ENCODE data around the gene ZNF827.

The ZNF827 gene, protein sequence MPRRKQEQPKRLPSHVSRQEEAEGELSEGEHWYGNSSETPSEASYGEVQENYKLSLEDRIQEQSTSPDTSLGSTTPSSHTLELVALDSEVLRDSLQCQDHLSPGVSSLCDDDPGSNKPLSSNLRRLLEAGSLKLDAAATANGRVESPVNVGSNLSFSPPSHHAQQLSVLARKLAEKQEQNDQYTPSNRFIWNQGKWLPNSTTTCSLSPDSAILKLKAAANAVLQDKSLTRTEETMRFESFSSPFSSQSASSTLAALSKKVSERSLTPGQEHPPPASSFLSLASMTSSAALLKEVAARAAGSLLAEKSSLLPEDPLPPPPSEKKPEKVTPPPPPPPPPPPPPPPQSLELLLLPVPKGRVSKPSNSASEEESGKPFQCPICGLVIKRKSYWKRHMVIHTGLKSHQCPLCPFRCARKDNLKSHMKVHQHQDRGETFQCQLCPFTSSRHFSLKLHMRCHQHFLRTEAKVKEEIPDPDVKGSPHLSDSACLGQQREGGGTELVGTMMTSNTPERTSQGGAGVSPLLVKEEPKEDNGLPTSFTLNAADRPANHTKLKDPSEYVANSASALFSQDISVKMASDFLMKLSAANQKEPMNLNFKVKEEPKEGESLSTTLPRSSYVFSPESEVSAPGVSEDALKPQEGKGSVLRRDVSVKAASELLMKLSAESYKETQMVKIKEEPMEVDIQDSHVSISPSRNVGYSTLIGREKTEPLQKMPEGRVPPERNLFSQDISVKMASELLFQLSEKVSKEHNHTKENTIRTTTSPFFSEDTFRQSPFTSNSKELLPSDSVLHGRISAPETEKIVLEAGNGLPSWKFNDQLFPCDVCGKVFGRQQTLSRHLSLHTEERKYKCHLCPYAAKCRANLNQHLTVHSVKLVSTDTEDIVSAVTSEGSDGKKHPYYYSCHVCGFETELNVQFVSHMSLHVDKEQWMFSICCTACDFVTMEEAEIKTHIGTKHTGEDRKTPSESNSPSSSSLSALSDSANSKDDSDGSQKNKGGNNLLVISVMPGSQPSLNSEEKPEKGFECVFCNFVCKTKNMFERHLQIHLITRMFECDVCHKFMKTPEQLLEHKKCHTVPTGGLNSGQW

DNA sequence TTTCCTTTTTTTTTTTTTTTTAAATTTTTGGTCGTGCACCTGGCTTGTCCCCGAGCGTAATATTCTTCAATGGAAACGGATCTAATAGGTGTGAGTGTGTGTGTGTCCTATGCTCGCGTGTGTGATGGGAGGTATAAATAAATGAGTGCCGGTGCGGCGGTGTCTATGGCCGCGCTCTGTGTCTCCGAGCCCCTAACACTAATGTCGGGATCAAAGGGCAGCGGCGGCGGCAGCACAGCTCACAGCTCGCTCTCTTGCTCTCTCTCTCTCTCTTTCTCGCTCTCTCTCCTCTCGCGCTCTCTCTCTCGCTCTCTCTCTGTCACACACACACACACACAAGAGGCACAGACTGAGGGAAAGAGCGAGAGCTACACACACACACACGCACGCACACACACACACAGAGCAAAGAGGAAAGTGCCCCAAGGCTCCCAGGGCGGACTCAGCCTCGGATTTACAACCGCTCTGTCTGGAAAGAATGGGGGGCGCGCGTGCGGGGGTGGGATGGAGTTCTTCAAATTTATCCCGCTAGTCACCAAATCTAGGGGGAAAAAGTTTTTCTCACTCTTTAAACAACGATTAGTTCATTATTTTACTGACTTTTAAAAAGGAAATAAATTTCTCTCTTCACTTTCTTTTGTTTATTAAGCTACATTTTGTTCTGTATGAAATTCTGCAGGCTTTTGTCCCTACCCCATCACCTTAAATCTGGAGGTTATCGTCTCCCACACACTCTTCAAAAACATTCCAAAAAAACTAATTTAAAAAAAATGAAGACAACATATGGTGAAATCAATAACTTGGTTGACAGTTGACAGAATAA lies at the start of gene ZNF827:
TSS of gene ZNF827 (minus strand) at position 206 of the 823 bp plus-strand sequence. CDS start 416 bp downstream, outside the sequence.
- DNase-seq = peak; percentile 83

DNA sequence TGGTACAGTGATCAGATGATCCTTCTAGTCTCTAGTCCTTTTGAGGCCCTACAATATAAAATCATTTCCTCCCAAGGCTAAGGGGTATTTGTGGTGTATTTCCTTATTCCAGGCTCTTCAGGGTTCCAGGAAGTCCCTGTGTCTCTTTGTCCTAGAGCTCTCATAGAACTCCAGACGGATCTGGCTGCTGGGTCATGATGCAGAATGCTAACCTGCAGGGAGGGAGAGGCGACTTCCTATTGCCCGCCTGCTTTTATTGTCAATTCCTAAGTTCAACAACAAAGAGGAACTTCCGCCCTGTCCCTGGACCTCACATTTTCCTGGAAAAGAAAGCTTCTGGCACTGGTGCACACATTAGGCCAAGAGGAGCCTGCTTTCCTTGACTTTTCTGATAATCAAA lies 45.9 kb upstream of the ZNF827 start:
- peak; percentile 18 for DNase-seq

DNA sequence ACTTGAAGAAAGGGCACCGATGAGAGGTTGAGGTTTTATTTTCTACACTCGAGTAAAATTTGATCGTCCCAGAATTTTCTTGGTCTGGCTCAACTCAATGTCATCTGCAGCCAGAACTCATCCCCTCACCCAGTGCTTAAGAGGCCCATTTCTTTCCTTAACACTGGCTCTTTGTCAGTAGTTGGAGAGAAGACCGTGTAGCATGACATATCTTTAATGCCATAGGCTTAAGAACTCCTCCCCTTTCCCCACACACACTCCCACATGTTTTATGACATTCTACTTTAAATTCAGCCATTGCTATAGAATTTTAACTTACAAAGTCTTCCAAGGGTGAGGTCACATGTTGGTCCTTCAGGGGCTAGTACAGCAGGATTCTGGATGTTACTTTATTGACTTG lies 44.2 kb upstream of the ZNF827 start:
- DNase-seq = no peak

DNA sequence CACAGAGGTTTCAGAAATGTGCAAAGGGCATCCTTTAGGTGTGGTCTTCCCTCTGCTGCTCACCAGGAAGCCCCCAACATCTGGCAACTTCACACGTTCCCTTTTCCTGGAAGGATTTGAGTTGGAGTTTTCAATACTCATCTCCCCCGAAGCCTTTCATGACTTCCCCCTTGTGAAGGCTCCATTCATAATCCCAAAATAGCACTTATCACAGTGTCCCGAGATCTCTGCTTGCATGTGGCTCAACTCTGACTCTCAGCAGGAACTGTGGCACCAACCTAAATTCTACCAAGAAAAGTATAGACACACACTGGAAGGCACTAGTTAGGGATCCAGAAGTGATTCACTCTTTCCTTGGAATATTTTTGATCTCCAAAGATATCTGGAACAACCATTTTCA lies 40.5 kb upstream of the ZNF827 start:
- DNase-seq = no peak

DNA sequence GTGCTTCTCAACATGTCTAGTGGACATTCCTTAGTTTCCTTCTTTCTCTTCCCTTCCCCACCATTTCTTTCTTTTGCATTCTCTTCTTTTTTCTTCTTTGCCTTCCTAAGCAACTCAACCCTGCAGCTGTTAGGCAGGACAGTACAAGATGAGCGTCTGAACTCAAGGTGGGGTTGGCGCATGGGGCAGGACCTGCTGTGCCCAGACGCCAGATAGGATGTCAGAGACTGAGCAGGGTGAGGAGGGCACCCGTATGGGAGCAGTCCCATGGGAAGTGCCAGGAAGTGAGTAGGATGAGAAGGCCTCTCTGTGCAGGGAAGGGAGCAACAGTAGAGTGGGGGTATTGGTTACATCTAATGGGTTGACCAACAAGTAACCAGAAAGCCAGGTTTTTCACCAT lies 38.1 kb upstream of the ZNF827 start:
- no peak for DNase-seq

DNA sequence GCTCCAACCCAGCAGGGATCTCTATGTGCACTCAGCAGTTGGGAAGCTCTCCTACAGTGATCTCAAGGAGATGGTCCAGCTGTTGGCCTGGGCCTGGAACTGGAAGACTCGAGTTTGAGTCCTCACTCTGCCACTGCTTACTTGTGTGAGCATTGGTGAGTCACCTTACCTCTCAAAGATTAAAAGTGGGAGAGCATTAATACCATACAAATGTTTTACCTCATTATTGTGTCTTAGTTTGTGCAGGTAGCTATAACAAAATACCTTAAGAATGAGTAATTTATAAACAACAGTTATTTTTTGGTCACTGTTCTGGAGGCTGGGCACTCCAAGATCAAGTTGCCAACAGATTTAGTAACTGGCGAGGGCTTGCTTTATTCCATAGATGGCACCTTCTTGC lies 21.4 kb upstream of the ZNF827 start:
- DNase-seq = no peak

DNA sequence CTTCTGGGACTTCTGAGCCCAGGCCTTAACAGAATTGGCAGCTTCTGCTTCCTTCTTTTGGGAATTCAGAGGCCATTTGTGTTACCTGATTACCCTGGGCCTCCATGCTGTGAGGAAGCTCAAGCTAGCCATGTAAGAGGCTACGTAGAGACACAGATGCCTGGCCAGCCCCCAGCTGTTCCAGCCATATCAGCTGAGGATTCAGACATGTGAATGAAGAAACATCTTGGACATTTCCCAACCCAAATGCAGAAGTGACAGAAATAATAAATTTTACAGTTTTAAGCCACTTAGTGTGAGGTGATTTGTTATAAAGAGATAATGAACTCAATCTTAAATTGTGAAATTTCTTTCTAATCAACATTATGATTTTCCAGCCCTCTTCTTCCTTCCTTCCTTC lies 18.7 kb upstream of the ZNF827 start:
- no peak for DNase-seq

DNA sequence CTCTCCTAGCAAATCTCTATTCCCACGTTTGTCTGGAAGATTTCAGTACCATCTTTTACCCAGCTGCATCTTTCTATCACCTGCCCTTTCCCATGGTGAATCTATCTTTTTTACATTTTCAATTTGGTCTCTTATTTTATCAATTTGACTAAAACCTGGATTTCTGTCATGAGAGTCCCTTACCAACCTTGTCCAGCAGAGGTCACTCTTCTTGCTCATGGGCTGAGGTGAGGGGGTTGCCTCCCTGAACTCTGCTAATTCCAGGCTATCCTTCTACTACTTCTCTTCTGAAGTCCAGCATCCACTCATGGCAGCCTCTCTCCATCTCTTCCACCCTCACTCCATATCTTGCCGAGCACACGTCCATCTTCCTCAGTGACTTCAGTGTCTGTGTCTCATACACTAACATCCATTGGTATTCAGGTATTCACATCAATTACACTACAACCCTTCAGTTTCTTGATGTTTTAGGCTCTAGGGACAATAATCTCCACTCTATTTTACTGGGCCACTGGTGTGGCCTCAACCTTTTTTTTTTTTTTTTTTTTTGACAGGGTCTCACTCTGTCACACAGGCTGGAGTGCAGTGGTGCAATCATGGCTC lies 17.8 kb upstream of the ZNF827 start:
- DNase-seq = no peak

DNA sequence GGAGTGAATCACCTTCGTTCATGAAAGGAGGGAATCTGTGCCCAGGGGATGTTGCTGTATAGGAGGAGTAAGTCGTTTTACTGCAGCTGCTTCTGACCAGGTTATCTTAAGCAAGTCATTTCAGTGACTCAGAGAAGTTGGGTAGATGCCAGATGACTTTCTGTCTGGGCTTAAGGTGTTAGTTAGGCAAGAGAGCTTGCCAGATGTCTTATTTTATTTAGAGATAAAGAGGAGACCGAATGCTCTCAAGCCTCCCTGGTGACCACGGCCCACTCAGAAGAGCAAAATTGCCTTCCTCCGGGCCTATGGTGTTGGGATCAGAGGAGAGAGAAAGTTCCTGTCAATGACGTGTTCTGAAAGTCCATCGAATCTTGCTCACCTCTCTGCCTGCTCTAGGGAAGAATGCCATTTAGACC lies 16.3 kb upstream of the ZNF827 start:
- no peak for DNase-seq

DNA sequence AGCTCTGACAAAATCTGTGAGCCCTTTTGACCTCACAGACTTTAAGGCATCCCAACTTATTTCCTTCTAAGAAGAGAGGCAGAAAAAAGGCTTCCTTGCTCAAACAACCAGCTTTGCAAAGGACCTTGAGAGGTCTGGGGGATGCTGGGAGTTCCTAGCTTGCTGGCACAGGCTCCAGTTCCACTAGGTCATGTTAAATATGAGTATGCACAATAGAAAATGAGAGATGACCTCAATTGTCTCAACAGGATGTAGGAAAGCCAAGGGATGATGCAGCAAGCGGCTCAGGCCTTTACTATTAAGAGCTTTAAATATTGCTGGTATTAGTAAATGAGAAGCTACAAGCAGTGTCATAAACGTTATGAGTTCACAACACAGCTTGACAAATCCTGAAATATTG lies 13.3 kb upstream of the ZNF827 start:
- DNase-seq = no peak

DNA sequence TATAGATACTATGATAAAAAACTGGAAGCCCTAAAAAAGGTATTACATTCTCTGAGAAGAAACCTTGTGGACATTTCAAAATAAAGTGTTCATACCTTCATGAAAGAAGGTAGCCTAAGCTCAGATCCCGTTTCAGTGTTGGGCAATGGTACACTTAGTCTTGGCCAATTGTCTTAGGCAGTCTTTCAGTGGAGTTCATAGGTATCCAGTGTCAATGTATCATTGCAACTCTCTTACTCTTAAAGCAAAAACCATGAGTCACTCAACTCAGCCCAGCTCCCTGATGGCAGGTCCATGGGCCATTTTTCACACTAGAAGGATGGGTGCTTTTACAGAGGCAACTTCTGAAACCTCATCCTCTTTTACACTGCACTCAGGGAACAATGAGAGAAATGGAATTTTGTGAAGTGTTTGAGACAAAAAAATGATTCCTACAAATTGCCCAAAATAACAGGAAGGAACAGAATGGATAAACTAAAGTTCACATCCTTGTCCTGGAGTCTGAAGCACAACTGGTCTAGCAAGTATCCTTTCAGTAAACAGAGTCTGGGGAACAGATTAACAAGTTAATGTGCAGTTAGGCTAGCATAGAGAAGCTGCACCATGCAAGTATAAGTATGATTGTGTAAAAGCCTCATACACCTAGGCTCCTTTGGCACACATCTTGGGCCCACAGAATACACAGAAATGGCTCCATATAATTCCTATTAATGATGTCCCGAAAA lies 7.0 kb upstream of the ZNF827 start:
- DNase-seq = no peak

DNA sequence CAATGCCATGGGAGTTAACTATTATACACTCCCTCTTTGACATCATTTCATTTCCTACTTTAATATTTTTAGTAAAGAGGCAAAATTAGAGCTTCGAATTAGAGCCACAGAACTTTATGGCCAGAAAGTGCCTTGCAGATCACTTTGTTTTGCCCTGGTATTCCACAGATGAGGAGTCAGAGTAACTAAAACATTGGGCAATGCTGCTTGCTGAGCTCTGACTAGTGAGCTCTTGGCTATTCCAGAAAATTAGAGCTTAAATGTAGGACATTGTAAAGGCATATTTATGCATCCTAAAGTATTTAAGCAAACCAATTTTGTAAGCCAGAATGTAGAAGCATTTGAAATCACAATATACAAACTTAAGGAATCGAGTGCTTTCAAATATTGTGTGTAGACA lies 6.3 kb upstream of the ZNF827 start:
- DNase-seq = no peak

DNA sequence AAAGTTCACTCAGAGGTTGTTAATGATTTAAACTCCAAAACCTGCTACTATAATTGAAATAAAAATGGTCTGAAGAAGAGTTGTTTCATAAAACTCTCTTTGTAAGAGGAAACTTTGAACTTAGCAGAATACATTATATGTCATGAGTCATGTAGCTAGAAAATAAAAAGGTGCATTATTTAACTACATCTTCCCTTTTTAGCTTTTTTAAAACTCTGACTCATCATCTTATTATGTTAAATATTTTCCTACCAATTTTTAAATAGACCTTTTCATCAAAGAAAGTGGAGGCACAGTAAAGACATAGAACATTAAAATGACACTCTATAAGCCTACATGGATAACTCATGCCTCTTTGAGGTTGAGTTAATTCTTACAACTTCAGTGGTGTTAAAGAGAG lies 1.2 kb upstream of the ZNF827 start:
- no peak for DNase-seq

DNA sequence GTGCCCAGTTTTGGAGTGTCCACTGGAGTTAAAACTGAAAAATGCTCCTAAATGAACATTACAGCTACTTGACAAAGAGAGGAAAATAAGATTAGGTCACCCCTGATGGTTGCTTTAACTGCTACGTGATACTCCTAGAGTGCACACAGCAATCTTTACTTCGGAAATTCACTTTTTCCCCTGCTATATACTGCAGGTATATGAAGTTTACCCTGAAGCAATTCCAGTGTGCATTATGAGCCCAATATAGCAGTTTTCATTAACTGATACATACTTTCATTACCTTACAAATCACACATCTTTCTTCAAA lies 773 bp upstream of the ZNF827 start:
- DNase-seq = no peak

DNA sequence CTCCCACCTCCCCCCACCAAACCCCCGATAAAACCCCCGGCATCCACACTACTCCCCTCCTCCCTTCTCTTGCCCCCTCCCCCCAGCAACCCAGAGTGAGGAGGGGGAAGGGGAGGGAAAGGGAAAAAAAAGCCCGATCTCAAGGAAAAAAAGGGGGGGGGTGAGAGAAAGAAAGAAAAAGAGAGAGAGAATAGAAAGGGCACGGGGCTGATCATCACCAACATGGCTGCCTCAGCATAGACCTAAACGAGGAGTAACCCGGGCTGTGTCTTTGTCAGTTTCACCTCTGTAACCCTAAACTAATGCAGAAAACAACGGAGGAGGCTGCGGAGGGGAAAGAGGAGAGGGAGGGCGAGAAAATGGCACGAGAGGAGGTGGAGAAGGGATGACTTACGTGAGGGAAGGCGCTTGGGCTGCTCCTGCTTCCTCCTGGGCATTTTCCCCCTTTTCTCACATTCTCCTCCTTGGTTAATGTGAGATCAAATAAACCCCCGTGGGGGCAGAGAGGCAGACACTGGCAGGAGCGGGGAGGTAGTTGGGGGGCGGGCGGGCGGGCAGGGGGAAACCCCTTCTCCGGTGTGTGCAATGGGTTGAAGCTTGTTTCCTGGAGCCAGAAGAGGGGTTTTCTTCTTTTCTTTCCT lies 532 bp downstream of the ZNF827 start:
- peak; percentile 50 for DNase-seq

DNA sequence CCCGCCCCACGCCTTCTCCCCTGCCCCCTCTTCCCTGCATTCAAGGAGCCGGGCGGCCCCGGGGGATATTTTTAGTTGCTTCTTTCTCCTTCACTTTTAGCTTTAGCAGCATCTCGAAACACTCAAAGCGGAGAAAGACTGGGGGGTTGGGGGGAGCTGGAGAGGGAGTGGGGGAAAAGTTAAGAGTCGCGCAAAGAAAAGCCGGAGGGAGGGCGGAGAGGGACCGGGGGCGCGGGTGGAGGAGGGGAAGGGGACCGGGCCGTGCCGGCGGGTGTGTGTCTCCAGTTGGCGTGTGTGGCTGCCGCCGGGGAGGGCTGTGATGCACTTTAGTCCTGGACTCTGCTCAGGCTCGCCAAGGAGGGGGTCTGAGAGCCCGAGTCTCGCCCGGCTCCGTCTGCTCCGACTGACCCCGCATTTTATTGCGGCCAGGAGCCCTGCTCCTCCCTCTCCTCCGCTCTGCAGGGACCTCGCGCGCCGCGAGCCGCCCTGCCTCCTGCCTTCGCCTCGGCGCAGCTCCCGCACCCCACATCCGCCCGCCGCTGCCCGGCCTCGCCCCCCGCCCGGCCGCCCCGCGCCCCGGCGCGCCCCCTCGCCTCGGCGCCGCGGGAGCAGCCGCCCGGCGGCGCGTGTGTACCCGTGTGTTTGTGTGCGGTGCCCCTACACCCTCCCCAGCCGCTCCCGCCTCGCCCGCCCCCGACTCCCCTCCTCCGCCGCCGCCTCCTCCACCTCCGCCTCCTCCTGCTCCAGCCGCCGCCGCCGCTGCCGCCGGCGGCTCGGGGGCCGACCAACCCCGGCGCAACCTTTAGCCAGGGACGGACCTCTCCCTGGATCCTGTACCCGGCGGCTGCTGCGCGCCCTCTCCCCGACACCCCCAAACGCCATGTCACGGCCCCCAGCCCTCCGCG lies 1.4 kb downstream of the ZNF827 start:
- DNase-seq = peak; percentile 89

DNA sequence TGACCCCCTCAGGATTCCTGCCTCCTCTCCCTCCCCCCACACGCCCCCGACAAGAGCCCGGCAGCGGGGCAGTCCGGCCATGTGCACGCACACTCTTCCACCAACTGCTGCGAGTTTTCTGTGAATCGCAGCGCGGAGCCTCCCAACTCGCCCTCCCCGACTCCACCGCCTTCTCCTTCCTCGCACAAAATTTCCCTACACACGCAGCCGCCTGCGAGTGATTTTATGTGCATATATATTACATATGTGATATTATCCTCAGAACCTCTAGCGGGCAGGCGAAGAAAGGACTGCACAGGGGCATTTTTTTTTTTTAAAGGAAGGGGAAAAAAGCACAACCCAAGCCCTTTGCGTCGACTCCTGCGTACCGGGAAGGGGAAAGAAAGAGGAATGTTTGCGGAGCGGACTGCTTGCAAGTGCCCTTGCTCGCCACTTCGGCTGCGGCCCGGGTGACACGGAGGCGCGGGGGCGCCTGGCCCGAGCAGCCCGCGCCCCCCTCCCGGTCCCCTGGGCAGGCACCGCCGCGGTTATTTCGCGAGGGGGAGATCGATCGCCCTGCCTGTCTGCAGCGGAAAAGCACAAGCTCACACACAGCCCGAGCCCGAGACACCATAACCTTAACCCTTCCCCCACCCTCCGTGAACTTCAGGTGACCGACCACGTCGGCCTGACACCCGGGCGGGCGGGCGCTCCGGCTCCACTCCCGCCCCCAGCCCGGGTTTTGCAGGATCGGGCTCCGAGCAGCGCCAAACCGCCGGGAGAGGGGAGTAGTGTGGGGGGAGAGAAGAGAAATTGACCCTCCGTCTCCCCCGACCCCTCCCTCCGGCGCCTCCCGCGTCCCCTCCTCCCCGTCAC lies 2.3 kb downstream of the ZNF827 start:
- peak; percentile 93 for DNase-seq

DNA sequence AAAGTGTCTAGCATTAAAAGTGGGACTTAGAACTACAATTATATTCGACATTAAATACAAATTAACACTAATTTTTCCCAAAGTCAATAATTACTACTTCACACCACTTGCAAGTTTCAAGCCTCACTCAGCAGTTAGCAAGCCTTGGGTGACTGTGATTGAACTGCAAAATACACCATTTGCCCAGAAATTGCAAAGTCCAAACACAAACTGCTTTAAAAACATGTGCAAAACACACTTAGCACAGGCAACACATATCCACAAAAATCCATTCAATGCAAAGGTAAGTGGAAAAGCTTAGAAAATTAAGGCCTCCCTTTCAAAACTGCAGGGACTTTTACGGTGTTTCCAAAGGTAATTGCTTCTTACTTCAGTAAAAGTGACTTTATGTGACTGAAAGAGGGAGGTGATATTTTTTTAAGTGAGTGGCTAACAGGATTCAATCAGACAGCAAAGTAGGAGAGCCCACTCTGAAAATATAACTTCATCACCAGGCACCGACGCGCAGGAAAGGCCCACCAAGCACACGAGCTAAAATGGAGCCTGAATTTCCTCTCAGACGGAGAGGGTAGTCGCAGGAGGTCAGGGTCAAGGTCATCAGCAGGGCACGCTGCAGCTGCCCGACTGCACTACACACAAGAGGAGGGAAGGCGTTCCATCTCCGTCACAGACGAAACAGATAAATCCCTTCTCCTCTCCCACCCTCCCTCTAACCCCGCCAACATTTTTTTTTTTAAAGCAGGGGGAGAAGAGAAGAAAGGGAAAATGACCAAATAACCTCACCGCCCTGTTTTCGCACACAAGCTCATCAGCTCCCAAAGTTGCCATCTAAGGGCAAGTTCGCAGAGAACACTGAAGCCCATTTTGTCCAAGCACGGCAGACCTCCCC lies 3.1 kb downstream of the ZNF827 start:
- peak; percentile 64 for DNase-seq

Data from femur (tissue), 1 donor.